GM18858 (cell line): ENCODE measurements around the gene PPFIBP2.

ENCODE experiments used
- ATAC-seq: cut with Tn5 transposase; IDR thresholded peaks from one replicate; pipeline ENCODE4 v1.9.1; 2021; ENCODE audit not compliant: unreplicated experiment

PPFIBP2 gene

GRCh38 chr11:7513234-7514098, at the start of gene PPFIBP2:
TSS of gene PPFIBP2 (plus strand) at chr11:7513999. CDS start at chr11:7549476, 35,477 bp downstream.
- peak; percentile 35 for ATAC-seq

- no peak for ATAC-seq
Observed at GRCh38 chr11:7467652-7468051, 46.1 kb upstream of the PPFIBP2 start.

GRCh38 chr11:7469351-7469865, 44.4 kb upstream of the PPFIBP2 start:
- no peak for ATAC-seq

GRCh38 chr11:7471071-7471470, 42.7 kb upstream of the PPFIBP2 start:
- no peak for ATAC-seq

- peak; percentile 86 for ATAC-seq
Observed at GRCh38 chr11:7473717-7474116, 40.1 kb upstream of the PPFIBP2 start.

- ATAC-seq, result no peak
Observed at GRCh38 chr11:7480113-7480512, 33.7 kb upstream of the PPFIBP2 start.

GRCh38 chr11:7484131-7484530, 29.7 kb upstream of the PPFIBP2 start:
- no peak for ATAC-seq

- ATAC-seq, result no peak
Observed at GRCh38 chr11:7484645-7485044, 29.2 kb upstream of the PPFIBP2 start.

GRCh38 chr11:7485186-7486097, 28.4 kb upstream of the PPFIBP2 start, which contains the start of gene OLFML1:
TSS of gene OLFML1 (plus strand) at chr11:7485506. CDS start at chr11:7485876, 370 bp downstream.
- ATAC-seq, result no peak

GRCh38 chr11:7486098-7486780, 27.6 kb upstream of the PPFIBP2 start:
- no peak for ATAC-seq

- ATAC-seq, result no peak
Observed at GRCh38 chr11:7486781-7487140, 27.0 kb upstream of the PPFIBP2 start.

- no peak for ATAC-seq
Observed at GRCh38 chr11:7487360-7487759, 26.4 kb upstream of the PPFIBP2 start.

GRCh38 chr11:7488681-7489080, 25.1 kb upstream of the PPFIBP2 start:
- ATAC-seq, result no peak

GRCh38 chr11:7489376-7489775, 24.4 kb upstream of the PPFIBP2 start:
- no peak for ATAC-seq

GRCh38 chr11:7490054-7490453, 23.7 kb upstream of the PPFIBP2 start:
- no peak for ATAC-seq

- ATAC-seq, result no peak
Observed at GRCh38 chr11:7490535-7490934, 23.3 kb upstream of the PPFIBP2 start.

- no peak for ATAC-seq
Observed at GRCh38 chr11:7492253-7492652, 21.5 kb upstream of the PPFIBP2 start.

- no peak for ATAC-seq
Observed at GRCh38 chr11:7493670-7494069, 20.1 kb upstream of the PPFIBP2 start.

GRCh38 chr11:7494086-7494745, 19.6 kb upstream of the PPFIBP2 start:
- no peak for ATAC-seq

- peak; percentile 90 for ATAC-seq
Observed at GRCh38 chr11:7495882-7496551, 17.8 kb upstream of the PPFIBP2 start.
